ENCODE measurements around the gene PRUNE2.

Gene PRUNE2

DNA sequence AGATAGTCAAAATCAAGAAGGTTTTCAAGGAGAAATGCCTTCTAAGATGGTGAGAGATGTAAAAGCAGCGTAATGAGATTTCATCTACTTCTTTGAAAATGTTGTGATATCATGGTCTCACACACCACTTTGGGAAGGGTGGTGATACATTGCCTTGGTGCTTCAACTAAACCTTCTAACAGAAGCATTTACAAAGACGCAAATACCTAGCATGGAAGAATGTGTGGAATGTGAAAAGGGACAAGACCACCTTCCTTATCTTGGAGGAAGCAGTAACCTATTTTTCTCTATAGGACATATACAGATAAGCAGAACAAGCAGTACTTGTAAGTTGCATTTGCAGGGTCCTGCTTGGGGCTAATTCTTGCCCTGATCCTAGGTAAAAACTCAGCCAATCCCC is 102.8 kb downstream of the PRUNE2 start:
- no peak for DNase-seq (ENCODE audit: extremely low spot score, insufficient read length, low read depth)
- FAIRE-seq = no peak

DNA sequence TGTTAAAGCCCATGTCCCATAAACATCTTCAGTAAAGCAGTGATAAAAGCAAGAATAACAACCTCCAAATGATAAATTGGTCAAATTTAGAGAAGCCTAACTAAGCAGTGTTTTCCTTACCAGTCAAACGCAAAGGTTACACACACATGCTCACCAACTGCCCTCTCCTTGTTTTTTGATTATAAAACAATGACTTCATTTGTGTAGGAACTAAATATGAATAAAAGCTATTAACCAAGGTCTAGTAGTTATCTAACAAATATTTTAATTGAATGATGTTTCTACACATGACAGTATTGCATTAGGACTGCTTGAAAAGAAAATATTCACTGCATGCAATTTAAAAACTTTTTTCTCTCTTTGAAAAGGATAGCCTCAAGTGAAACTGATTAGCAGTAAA is 105.0 kb downstream of the PRUNE2 start:
- DNase-seq (ENCODE audit: extremely low spot score, insufficient read length, low read depth) (no peak), FAIRE-seq (no peak)

DNA sequence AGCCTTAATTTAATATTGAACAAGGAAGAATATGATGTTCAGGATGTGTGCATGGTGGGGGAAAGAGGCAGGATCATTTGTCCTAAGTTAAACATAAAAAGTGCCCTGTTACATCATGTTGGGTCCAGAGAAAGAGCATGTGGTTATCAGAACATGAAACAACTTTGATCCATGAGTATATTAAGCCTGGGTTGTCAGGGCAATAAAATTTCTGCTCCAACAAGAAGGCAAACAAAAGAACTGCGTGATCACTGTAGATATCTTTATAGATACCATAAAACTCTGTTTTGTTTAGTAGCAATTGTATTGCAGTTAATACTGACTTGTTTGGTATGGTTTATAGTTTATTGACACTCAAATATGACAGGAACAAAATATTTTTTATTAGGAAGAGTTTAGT is 106.4 kb downstream of the PRUNE2 start:
- DNase-seq (ENCODE audit: extremely low spot score, insufficient read length, low read depth) (no peak), FAIRE-seq (no peak)

DNA sequence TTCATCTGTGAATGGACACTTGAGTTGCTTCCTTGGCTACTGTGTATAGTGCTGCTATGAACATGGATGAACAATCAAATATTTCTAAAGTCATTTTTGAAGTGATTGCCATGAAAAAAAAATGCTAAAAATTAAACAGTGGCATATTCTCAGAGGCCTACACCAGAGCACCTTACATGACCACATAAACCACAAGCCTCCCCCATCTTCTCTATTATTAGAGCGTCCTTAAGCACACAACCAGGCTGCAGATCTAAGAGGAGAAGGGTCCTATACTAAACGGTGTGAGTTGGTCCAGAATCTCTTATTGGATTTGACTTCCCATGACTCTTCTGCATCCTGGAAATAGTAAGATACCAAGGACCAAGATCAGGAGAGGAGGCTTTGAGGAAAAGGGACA is 107.4 kb downstream of the PRUNE2 start:
- FAIRE-seq = no peak
- DNase-seq (ENCODE audit: extremely low spot score, insufficient read length, low read depth) = no peak

DNA sequence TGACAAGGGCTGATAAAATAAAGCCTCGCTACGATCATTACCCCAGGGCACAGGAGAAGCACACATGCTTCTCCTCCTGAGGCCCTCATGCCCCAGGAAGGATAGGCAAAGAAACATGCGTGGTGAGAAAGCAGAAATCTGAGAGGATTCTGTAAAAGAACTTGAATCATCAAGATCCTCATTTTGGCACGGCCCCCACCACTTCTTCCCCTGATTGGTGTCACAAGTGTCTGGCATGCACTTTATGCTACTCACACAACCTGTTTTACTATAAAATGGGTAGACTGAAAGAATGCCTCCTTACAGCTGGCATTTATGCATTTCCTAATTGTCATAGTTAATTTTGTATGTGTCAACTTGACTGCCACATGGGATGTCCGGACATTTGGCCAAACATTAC is 109.6 kb downstream of the PRUNE2 start:
- DNase-seq (ENCODE audit: extremely low spot score, insufficient read length, low read depth) (no peak), FAIRE-seq (no peak)

DNA sequence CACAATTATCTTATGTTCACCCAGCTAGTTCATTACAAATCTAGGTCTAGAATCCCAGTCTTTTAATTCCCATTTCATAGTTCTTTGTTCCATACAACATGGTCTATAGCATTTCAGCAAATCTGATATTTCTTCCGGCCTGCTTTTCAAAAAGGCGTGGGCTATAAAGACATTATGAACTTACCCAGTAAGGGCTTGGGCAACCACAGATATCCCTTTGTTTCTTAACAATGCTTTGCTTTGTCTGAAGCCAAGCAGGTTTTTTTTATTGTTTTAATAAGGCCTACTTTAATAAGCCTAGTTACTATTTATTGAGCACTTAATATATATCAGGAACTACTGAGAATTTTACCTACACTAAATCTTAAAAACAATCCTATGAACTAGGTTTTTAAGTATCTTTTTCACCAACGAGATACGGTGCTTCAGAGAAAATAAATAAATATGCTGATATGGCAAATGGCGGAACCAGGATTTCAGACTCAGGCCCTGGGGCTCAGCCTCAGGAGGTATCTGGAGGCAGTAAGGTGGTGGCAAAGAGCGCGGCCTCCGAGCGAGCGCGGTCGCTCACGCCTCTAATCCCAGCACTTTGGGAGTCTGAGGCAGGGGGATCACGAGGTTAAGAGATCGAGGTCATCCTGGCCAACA is 112.0 kb downstream of the PRUNE2 start:
- FAIRE-seq = no peak

DNA sequence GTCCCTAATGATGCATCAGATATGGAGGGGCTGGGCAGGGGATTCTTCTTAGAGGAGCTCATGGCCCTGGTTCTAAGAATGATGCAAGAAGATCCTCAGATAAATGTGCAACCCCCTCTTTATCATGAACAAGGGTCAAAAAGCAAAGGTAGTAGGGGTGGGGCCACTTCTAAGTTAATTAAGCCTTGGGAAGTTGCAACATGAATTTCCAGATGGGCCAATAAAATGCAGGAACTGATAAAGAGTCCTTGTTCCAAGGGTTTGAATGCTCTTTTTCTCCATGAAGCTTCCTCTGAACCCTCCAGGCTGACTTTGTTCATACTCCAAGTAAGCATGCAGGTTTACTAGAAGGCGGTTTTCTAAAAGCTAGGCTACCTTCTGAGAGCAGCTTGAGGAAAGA is 116.1 kb downstream of the PRUNE2 start:
- no peak for FAIRE-seq
- no peak for DNase-seq (ENCODE audit: extremely low spot score, insufficient read length, low read depth)

More for the DNA sequence above, 112.0 kb downstream of the PRUNE2 start:
- no peak for DNase-seq (ENCODE audit: extremely low spot score, insufficient read length, low read depth)

DNA sequence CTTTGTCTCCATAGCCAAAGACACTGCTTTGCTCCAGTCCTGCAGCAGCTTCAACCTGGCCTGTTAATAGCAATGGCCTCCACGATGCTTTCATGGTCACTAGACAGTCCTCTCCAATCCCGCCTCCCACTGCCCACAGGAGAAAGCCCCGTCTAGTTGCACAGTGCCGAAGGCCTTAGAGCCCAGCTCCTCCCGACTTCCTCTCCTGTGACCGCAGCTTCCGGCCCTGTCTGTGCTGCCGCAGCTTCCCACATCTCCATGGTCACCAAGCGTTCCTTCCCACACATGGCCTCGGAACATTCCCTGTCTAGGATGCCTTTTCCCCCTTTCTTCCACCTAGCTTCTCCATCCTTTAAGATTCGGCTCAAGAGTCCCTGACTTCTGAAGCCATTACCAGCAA is 118.2 kb downstream of the PRUNE2 start:
- no peak for FAIRE-seq
- no peak for DNase-seq (ENCODE audit: extremely low spot score, insufficient read length, low read depth)

DNA sequence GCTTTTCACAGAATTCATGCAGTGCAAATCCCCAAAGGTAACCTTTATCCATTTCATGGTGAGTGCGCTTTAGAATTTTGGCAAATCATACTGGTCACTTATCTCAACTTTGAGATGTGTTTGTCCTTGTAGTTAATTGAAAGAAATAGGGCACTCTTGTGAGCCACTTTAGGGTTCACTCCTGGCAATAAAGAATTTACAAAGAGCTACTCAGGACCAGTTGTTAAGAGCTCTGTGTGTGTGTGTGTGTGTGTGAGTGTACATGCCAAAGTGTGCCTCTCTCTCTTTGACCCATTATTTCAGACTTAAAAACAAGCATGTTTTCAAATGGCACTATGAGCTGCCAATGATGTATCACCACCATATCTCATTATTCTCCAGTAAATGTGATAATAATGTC is 120.4 kb downstream of the PRUNE2 start:
- DNase-seq (ENCODE audit: extremely low spot score, insufficient read length, low read depth) (no peak), FAIRE-seq (no peak)

DNA sequence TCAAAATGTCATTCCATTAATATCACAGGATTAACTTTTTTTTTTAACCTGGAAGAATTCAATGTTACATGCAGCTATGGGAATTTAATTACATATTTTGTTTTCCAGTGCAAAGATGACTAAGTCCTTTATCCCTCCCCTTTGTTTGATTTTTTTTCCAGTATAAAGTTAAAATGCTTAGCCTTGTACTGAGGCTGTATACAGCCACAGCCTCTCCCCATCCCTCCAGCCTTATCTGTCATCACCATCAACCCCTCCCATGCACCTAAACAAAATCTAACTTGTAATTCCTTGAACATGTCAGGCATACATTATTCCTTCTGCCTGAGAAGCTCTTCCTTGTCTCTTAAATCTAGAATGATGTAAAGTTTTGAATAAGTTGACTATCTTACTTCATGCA is 121.0 kb downstream of the PRUNE2 start:
- DNase-seq (ENCODE audit: extremely low spot score, insufficient read length, low read depth) (no peak), FAIRE-seq (no peak)

DNA sequence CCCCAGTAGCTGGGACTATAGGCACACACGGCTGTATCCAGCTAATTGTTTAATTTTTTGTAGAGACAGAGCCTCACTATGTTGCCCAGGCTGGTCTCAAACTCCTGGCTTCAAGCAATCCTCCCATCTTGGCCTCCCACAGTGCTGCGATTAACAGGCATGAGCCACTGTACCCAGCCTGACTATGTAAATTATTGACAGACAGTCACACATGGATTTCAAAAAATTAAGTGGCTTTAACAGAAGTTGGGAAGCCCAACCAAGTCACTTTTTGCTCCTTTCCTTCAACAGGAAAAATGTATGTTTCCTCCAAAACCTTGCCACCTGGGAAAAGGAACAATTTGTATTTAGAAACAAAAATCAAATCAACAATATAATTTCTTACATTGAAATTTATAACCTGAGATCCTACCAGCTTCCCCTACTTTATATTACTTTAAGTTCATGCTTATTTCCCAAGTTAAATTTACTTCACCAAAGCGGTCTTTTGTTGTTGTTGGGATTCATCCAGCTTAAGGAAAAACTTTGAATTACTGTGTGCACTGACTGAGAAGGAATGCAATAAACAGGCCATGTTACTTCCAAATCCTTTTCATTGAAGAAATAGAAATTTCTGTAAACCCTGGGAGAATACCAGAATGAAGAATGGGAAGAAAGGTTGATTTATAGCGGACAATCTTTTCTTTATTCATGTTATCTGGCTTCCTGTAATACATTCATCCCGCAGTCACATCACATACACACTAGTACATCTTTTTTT is 133.0 kb downstream of the PRUNE2 start:
- DNase-seq (ENCODE audit: extremely low spot score, insufficient read length, low read depth) (no peak), FAIRE-seq (no peak)

DNA sequence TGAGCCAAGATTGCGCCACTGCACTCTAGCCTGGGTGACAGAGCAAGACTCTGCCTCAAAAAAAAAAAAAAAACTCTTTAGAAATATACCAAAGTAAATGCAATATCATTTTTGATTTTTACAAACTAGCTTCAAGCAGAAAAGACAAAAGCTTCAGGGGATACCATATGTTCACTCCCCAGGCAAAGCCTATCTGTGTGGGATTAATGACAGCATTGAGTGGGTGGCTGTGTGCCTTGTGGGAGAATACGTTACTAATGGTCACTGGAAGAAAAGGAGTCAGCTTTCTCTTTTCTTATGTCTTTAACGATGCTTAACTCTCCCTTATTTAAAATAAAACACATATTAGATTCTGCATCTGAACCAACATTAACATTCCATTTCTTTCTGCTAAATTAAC is 139.8 kb downstream of the PRUNE2 start:
- DNase-seq (ENCODE audit: extremely low spot score, insufficient read length, low read depth) (no peak), FAIRE-seq (no peak)

DNA sequence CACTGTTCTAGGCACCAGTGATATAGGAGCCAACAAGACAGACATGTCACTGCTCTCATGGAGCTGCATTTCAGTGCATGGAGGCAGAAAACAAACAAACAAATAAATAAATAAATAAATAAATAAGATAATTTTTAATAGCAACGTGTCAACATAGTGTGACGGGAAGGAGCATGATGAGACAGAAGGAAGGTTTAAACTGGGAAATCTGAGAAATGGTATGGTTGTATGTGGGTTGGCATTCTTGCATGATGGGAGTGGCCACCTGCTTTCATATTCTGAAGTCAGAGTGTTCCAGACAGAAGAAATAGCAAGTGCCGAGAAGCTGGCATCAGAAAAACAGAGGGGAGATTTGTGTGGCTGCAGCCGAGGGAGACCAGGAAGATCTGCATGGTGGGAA is 141.8 kb downstream of the PRUNE2 start, which contains the start of gene PCA3:
TSS of gene PCA3 (plus strand) at position 301 of the 400 bp plus-strand sequence.
- DNase-seq (ENCODE audit: extremely low spot score, insufficient read length, low read depth) (no peak), FAIRE-seq (no peak)

DNA sequence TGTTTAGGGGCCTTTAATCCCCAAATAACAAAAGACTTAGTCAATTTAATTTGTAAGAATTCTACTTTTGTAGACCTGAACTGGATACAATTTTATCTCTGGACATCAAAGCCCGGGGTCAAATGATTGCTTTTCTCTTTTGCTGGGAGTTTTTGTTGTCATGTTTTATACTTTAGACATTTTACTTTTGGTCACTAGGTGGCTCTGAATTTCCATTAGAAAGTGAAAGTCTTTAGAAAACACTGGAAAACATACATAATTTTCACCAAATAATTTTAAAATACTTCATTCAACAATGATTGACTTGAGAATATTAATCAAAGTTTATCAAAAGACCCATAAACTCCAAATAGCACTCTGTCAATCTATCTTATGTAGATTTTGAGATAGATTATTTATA is 144.5 kb downstream of the PRUNE2 start:
- FAIRE-seq (no peak), DNase-seq (ENCODE audit: extremely low spot score, insufficient read length, low read depth) (no peak)

DNA sequence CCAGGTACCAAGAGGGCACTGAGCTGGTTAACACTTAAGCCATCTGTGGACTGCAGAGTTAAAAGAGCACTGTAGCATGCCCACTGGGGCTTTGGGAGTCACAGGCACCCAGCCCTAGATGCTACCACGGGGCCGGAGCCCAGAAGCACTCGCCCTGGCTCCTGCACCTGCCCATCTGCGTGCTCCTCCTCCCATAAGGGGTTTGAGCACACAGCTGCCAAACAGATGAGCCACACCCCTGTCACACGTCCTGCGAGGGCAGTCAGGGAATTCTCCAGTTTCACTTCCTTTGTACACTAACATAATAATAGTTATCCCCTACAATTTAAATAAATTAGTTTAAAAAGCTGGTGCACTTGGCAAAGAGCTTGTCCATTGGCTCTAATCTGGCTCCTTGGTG is 146.2 kb downstream of the PRUNE2 start:
- no peak for FAIRE-seq
- no peak for DNase-seq (ENCODE audit: extremely low spot score, insufficient read length, low read depth)

DNA sequence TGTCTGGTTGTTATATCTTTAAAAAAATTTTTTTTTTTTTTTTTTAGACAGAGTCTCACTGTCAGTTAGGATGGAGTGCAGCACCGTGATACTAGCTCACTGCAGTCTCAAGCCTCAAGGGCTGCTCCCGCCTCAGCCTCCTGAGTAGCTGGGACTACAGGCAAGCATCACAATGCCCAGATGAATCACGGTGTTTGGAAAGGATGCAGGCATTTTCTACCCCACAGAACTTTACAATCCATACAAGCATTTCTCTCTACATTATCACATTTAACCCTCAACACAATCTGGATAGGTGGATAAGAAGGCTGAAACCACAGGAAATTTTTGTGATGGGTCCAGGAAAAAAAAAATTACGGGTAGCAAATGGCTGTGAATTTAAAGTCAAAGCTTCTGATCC is 147.4 kb downstream of the PRUNE2 start:
- DNase-seq (ENCODE audit: extremely low spot score, insufficient read length, low read depth) = no peak

DNA sequence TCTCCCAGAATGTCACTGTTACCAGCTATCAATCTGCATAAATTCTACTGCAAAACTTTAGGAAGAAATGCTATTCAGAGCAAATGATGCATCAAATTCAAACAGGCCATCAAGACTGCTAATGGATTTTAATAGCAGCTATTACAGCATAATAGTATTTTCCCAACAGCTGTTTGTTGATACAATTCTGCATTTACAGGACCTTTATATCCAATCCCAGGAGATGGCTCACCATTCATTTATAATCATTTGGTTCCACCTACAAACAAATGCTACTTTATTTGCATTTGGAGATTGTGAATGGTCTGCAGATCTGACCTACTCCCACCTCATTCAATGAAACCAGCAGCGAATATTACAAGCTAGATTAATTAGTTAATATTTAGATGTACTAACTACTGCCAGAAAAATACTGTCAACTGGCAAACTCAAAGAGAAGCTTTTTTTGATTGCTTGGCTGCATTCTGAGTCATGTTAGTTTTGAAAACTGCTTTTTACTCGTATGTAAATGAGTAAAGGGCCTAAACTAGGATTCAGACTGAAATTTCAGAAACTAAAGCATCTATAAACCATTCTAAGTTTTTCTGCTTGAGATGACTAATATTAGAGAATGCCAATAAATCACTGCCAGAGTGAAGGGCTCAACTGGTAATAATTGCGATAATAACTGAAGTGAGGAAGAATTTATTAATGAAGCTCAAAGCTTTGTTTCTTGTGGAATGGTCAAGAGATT is 148.8 kb downstream of the PRUNE2 start:
- FAIRE-seq = no peak
- DNase-seq (ENCODE audit: extremely low spot score, insufficient read length, low read depth) = no peak

More for the DNA sequence above, 147.4 kb downstream of the PRUNE2 start:
- FAIRE-seq = no peak

DNA sequence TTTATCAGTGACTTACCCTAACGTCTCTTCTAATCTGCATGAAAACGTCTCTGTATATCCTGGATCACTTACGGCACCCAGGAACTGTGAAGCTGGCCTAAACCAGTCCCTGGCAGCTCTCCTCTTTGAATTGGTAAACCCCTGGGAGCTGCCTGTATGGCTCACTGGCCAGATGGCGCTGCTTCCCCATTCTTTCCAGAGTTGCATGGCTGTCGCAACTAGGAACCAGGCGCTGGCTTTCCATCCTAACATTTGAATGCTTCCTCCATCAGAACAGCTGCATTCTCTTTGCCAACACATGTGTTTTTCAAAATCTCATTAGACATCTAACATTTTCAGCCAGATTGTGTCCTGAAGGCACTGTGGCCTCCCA is 149.7 kb downstream of the PRUNE2 start:
- DNase-seq (ENCODE audit: extremely low spot score, insufficient read length, low read depth) (no peak), FAIRE-seq (no peak)

DNA sequence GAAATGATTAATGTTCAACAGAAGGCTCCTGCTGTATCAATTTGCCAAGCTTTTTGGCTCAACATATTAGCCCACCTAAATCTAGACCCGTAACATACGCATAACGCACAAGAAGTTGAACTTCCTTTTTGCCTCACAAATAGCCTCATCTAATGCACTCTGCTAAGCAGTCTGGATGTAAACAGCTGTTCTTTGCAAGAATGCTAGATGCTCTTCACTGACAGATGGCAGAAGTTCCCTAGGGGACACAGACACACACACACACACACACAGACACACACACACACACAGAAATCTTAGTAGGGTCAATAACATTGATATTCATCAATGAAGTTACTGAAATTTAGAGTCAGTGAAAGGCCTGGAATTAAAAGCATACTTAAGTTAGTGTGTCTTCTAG is 154.9 kb downstream of the PRUNE2 start:
- FAIRE-seq = no peak

DNA sequence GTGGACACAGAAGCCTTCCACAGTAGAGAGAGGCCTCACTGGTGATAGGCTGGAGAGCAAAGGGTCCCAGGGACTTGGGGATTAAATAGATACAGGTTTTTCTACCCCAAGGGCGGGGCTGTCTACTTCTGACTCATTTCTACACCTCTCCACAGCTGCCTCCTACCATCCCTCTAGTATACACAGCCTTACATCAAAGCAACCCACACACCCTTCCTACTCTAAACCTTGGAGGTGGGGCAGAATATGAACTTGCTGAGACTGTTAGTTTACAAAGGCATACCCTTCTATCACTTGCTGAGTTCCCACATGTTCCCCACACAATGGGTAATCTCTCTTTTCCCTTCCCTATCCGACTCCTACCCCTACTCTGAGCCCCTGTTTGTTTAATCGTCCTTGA is 161.6 kb downstream of the PRUNE2 start:
- no peak for FAIRE-seq
- DNase-seq (ENCODE audit: extremely low spot score, insufficient read length, low read depth) = no peak

More for the DNA sequence above, 154.9 kb downstream of the PRUNE2 start:
- no peak for DNase-seq (ENCODE audit: extremely low spot score, insufficient read length, low read depth)

DNA sequence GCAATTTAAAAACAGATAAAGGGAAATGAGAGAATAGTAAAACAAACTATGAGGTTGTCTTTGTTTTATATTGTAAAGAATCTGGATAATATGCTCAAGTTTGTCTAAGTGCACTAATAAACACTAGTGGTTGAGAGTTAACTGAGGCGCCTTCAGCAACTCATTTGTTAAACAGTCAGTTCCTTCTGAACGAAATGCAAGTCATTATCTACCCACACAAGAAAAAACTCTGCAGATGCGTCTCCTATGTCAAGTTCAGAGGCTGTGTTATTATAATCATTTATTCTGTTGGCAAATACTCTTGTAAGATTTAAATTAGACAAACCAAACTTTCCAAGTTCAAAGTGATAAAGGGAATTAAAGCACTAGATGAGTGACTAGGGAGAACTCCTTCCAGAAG is 162.0 kb downstream of the PRUNE2 start:
- no peak for FAIRE-seq

More for the DNA sequence above, 162.0 kb downstream of the PRUNE2 start:
- DNase-seq (ENCODE audit: extremely low spot score, insufficient read length, low read depth) = no peak
